Measurements from ENCODE around the gene NFS1.
A peak's percentile ranks its signal among the peaks of the same experiment; 100 is the strongest.
"Not testable (repeated sequence)": the region's sequence is repeated elsewhere in the genome, so short reads cannot be mapped to it uniquely, and the experiment has no call there.

Gene NFS1

GRCh38 chr20:35699127-35699956, at the start of gene NFS1, which contains the start of gene ROMO1:
NFS1 (minus strand) TSS chr20:35699352; CDS start chr20:35699288, 64 bp downstream.
ROMO1 (plus strand) TSS chr20:35699405; CDS start chr20:35699633, 228 bp downstream.
- DNase-seq (ENCODE audit: low read depth): peak; percentile 91

GRCh38 chr20:35744492-35744841, 45.3 kb upstream of the NFS1 start:
- H3K4me3 ChIP-seq (ENCODE audit: low read depth, low read length): peak overlapping the region; percentile 66
- DNase-seq (ENCODE audit: low read depth): not testable (repeated sequence)

More at GRCh38 chr20:35699127-35699956, at the start of gene NFS1, which contains the start of gene ROMO1:
- TF ChIP-seq, protein P1, sequence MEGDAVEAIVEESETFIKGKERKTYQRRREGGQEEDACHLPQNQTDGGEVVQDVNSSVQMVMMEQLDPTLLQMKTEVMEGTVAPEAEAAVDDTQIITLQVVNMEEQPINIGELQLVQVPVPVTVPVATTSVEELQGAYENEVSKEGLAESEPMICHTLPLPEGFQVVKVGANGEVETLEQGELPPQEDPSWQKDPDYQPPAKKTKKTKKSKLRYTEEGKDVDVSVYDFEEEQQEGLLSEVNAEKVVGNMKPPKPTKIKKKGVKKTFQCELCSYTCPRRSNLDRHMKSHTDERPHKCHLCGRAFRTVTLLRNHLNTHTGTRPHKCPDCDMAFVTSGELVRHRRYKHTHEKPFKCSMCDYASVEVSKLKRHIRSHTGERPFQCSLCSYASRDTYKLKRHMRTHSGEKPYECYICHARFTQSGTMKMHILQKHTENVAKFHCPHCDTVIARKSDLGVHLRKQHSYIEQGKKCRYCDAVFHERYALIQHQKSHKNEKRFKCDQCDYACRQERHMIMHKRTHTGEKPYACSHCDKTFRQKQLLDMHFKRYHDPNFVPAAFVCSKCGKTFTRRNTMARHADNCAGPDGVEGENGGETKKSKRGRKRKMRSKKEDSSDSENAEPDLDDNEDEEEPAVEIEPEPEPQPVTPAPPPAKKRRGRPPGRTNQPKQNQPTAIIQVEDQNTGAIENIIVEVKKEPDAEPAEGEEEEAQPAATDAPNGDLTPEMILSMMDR (IDR thresholded peaks at IDR 0.05; ENCODE audit: insufficient read depth, low read depth, low read length, missing control alignments): peak; percentile 6
- peak within 1 kb of the TSS; percentile 99 for H3K4me3 ChIP-seq (ENCODE audit: low read depth, low read length)

DNA sequence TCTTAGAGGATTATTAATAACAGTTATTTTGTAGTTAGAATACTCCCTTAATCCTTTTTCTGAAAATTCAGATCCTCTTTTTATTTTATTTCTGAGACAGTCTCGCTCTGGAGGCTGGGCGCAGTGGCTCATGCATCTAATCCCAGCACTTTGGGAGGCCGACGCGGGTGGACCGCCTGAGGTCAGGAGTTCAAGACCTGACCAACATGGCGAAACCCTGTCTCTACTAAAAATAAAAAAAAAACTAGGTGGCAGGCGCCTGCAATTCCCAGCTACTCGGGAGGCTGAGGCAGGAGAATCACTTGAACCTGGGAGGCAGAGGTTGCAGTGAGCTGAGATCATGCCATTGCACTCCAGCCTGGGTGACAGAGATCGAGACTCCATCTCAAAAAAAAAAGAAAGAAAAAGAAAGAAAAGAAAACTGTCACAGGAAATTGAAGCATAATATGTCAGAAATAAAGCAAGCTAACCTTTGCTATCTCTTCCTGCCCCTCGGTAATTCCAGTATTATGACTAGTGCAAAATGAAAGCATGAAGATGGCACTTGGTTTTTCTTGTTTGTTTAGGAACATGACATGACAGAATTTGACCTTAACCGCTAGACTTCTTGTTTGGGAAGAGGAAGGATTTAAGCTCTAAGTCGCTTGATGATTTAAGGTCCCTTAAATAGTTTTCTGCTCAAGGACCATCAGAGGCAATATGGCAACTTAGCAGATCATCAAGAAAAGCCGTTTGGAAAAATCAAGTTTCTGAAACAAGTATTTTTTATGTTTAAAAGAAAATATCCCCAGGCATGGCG, 44.7 kb upstream of the NFS1 start:
- peak; percentile 62 for DNase-seq (ENCODE audit: low read depth)
- H3K4me3 ChIP-seq (ENCODE audit: low read depth, low read length): peak overlapping the region; percentile 66
- TF ChIP-seq, protein P1 (IDR thresholded peaks at IDR 0.05; ENCODE audit: insufficient read depth, low read depth, low read length, missing control alignments): no peak

DNA sequence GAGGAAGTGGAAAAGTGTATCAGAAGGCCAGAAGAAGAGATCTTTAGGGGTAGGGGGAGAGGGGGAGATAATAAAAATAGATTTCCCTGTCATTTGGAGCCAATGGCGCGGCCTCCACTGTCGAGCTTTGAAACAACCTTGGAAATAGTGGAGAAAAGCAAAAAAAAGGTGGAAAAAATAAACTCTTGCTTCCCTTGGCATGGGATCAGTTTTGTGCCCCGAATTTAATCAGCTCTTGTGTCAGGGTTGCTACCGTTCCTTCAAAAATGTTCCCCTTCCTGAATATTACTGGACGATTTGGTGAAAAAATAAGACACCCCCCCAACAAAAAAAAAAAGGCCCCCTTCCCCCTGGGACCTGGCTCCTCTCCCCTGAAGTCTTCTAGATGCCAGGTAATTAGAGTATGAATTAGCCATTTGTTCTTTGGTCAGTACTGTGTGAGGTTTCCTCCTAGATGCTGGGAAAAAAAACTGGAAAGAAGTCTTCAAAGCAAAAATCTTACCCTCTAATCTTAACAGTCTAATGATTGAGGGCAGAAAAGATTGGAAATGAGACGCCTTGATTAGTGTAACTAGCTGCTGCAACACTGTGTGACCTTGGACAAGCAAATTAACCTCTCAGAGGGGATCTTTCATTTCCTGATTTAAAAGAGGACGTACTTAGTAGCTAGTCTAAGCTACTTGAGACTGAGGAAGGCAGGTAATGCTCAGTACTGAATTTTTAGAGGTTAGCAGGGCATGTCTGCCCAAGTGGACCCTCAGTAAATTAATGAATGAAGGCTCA, 43.8 kb upstream of the NFS1 start:
- H3K4me3 ChIP-seq (ENCODE audit: low read depth, low read length): peak overlapping the region; percentile 66
- peak; percentile 88 for DNase-seq (ENCODE audit: low read depth)
- TF ChIP-seq, protein P1 (IDR thresholded peaks at IDR 0.05; ENCODE audit: insufficient read depth, low read depth, low read length, missing control alignments): no peak

DNA sequence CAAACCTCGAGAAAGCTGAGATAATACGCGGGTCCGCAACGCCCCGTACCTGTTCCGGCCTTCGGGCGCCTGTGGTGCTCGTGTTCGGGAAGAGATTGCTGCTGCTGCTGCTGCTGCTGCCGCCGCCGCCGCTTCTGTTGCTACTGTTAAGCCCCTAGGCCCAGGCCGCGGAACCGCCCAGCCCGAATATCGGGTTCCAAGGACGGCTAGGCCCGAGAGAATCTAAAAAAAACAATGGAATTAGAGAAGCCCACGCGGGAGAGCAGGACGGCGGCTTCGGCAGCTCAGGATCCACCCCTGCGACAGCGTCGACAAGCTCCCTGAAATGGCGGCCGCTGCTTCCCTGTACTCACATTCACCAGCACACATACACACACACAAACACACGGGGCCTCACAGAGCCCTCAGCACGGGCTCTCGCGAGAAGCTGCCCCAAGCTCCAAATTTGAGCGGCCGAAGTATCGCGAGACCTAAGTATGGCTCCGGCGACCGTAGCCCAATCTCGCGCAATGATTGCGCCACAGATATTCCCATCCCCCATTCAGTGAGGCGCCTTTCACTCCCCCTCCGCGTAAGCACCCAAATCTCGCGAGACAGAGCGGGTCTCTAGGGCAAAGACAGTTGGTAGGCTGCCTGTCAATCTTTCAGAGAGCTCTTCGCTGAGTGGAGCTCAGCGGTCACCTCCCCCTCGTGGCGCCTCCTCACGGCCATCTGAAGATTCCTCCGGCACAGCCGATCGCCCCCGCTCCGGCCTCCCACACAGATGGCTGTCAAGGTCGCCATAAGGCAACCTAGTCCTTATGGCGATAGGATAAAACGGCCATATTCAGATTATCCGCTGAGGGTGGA, 43.0 kb upstream of the NFS1 start, which contains the start of gene RBM39:
TSS of gene RBM39 (minus strand) at position 369 of the 849 bp plus-strand sequence. CDS start 1,386 bp downstream, outside the sequence.
- DNase-seq (ENCODE audit: low read depth): peak; percentile 100
- TF ChIP-seq, protein P1 (IDR thresholded peaks at IDR 0.05; ENCODE audit: insufficient read depth, low read depth, low read length, missing control alignments): no peak
- peak within 1 kb of the TSS; percentile 92 for H3K4me3 ChIP-seq (ENCODE audit: low read depth, low read length)

GRCh38 chr20:35739294-35740163, 40.4 kb upstream of the NFS1 start:
- peak overlapping the region; percentile 92 for H3K4me3 ChIP-seq (ENCODE audit: low read depth, low read length)
- peak; percentile 34 for DNase-seq (ENCODE audit: low read depth)
- TF ChIP-seq, protein P1 (IDR thresholded peaks at IDR 0.05; ENCODE audit: insufficient read depth, low read depth, low read length, missing control alignments): peak; percentile 22
